ENCODE measurements around the gene DGKG. TPM values are rescaled to one million over a fixed set of nuclear protein-coding genes. Genes with fewer than 3 reads are reported as not detected.

Gene DGKG
- total and polyA plus RNA-seq, 2 of the 8 experiments (the other 6 are each of a cell fraction or from before 2014, with no cell fraction given) = 0.30 to 0.48 TPM

- Histone ChIP-seq H3K14ac (ENCODE audit: insufficient read length) (no peak overlapping the region), H3K4me3 (ENCODE audit: extremely low read depth in 1 of 4, insufficient read depth in 2 of 4, low read depth in 3 of 4, low read length in 4 of 4) (no peak overlapping the region), H2AK5ac (ENCODE audit: low read depth, low read length) (no peak overlapping the region), H3K79me1 (ENCODE audit: low read depth, low read length) (no peaks in the 10 kb centered on the region), H3K9me3 (ENCODE audit: insufficient read depth in 2 of 2, low read depth in 1 of 2, low read length in 1 of 2) (no peaks in the 10 kb centered on the region), H2BK120ac (replicated peaks; ENCODE audit: low read depth, low read length) (no peak overlapping the region), H3K4me2 (ENCODE audit: insufficient read depth in 1 of 2, low read depth in 2 of 2, low read length in 2 of 2) (no peak overlapping the region), H3K36me3 (ENCODE audit: control insufficient read depth in 2 of 4, insufficient read depth in 4 of 4, low read length in 3 of 4) (no peaks in the 10 kb centered on the region), H2BK15ac (ENCODE audit: low read length) (no peak overlapping the region), H3K23me2 (ENCODE audit: low read depth, low read length) (peaks cover 7% of the 10 kb centered on the region; the same call in 1 of the 2 replicates), H2BK20ac (ENCODE audit: low read length) (no peak overlapping the region), H3K27ac (ENCODE audit: low read depth, low read length) (no peak overlapping the region), H3K9ac (replicated peaks in 1 of 4; ENCODE audit: extremely low read depth in 1 of 4, low read depth in 3 of 4, low read length in 3 of 4) (no peak overlapping the region), H3K18ac (ENCODE audit: extremely low read depth, low read length) (no peak overlapping the region), H3K4ac (replicated peaks; ENCODE audit: insufficient read length, low read depth, low read length) (no peak overlapping the region), H4K8ac (ENCODE audit: extremely low read depth, insufficient read depth, low read length) (no peak overlapping the region), H2AFZ (ENCODE audit: low read length) (no peak overlapping the region), H3K27me3 (replicated peaks in 1 of 4; ENCODE audit: control insufficient read depth in 3 of 4, extremely low read depth in 1 of 4, insufficient read depth in 3 of 4, low read length in 3 of 4) (no peaks in the 10 kb centered on the region), H3K23ac (ENCODE audit: insufficient read length) (no peak overlapping the region), H4K5ac (ENCODE audit: insufficient read length, low read depth, low read length) (no peak overlapping the region), H4K91ac (replicated peaks; ENCODE audit: insufficient read length, low read length) (no peak overlapping the region), H3K79me2 (ENCODE audit: control insufficient read depth in 1 of 2, insufficient read depth in 2 of 2, low read length in 2 of 2) (no peaks in the 10 kb centered on the region), H2BK12ac (ENCODE audit: low read depth, low read length) (no peak overlapping the region), H2BK5ac (ENCODE audit: low read depth, low read length) (no peak overlapping the region), H3K4me1 (replicated peaks in 1 of 4; ENCODE audit: control insufficient read depth in 3 of 4, insufficient read depth in 4 of 4, low read length in 3 of 4) (no peaks in the 10 kb centered on the region), H4K20me1 (replicated peaks in 1 of 2; ENCODE audit: control insufficient read depth in 1 of 2, insufficient read depth in 2 of 2, low read length in 2 of 2) (peaks cover 0 to 3% of the 10 kb centered on the region in 2 experiments), H3K56ac (replicated peaks; ENCODE audit: insufficient read length, low read depth, low read length) (no peak overlapping the region)
- ChIA-PET POLR2A (ENCODE audit: partially characterized antibody) (interaction anchor here (0.9 kb wide), 1 partner anchor 13 kb away, joined by 3 read pairs; no protein-coding TSS in a partner anchor), CTCF (ENCODE audit: partially characterized antibody) (interaction anchor here (1.2 kb wide), 1 partner anchor 55 kb away, joined by 3 read pairs; no protein-coding TSS in a partner anchor)
- 84% methylated on average over 4 of the region's 4 CpGs; no CpG with 5 or more reads in 1 of the 2 experiments for WGBS, 2 experiments (ENCODE audit: extremely low coverage in 1 of 2, insufficient coverage in 1 of 2, insufficient read length in 1 of 2, insufficient replicate concordance in 2 of 2, low coverage in 1 of 2, low lambda C conversion rate in 2 of 2, missing lambda C conversion rate in 1 of 2)
- DNase-seq (ENCODE audit: low read depth in 1 of 2, low spot score in 2 of 2) (peak in 1 of 2 experiments; percentile 10), FAIRE-seq (no peak)
- TF ChIP-seq BRCA1 (IDR thresholded peaks at IDR 0.05; ENCODE audit: low read depth, low read length) = no peak
These were observed 9.7 kb downstream of the DGKG start for GRCh38 chr3:186352369-186352768.
